Lung (tissue), 12 donors: ENCODE data around the gene GRAMD1C. TPM values are rescaled to one million over a fixed set of nuclear protein-coding genes. Genes with fewer than 3 reads are reported as not detected.
A peak's percentile ranks its signal among the peaks of the same experiment; 100 is the strongest.
"Not testable (repeated sequence)": the region's sequence is repeated elsewhere in the genome, so short reads cannot be mapped to it uniquely, and the experiment has no call there.

Experiments used
- ATAC-seq: fragments of 200-7000 bp; cut with Tn5 transposase; one replicate; pipeline ENCODE4 v1.9.1; 2020; ENCODE audit warnings: moderate number of reproducible peaks; ENCODE audit not compliant: insufficient read depth, low FRiP score
- DNase-seq, 3 donors: peaks; one replicate each; pipeline ENCODE4 v3.0.0-alpha.2; 2013 to 2017
- H3K27ac ChIP-seq, 2 donors: one replicate each; pipeline ENCODE4 v1.5.1; 2013; ENCODE audit warnings: mild to moderate bottlenecking in 2 of 2, moderate library complexity in 2 of 2, control low read depth in 1 of 2, inconsistent platforms in 1 of 2, low read depth in 1 of 2, low read length in 1 of 2
- H3K27me3 ChIP-seq, 3 donors: one replicate each; pipeline ENCODE4 v1.5.1; 2013; ENCODE audit warnings: low read length in 2 of 3; ENCODE audit not compliant: control insufficient read depth in 3 of 3, insufficient read depth in 3 of 3
- H3K36me3 ChIP-seq, 4 donors: one replicate each; pipeline ENCODE4 v1.5.1; 2013; ENCODE audit warnings: low read length in 4 of 4, mild to moderate bottlenecking in 1 of 4, moderate library complexity in 1 of 4; ENCODE audit not compliant: control insufficient read depth in 4 of 4, insufficient read depth in 4 of 4
- H3K4me1 ChIP-seq, 5 donors: one replicate each; pipeline ENCODE4 v1.5.1; 2013; ENCODE audit warnings: low read length in 5 of 5, mild to moderate bottlenecking in 2 of 5, moderate library complexity in 1 of 5; ENCODE audit not compliant: control insufficient read depth in 5 of 5, insufficient read depth in 5 of 5
- H3K4me3 ChIP-seq: one replicate; pipeline ENCODE4 v1.5.1; 2013; ENCODE audit warnings: mild to moderate bottlenecking, control low read depth, moderate library complexity
- H3K9ac ChIP-seq, 2 donors: one replicate each; pipeline ENCODE4 v1.5.1; 2013; ENCODE audit warnings: low read length in 2 of 2, control low read depth in 1 of 2; ENCODE audit not compliant: insufficient read depth in 1 of 2
- H3K9me3 ChIP-seq, 4 donors: one replicate each; pipeline ENCODE4 v1.5.1; 2013; ENCODE audit warnings: low read length in 3 of 4, mild to moderate bottlenecking in 1 of 4, moderate library complexity in 1 of 4; ENCODE audit not compliant: control insufficient read depth in 4 of 4, insufficient read depth in 3 of 4
- CTCF ChIP-seq: IDR thresholded peaks from 2 replicates; pipeline ENCODE4 v1.5.1; 2012; ENCODE audit warnings: mild to moderate bottlenecking; ENCODE audit errors: control extremely low read depth, extremely low read depth
- WGBS, 2 donors: extraction: QIAGEN DNeasy Blood & Tissue Kit; methylation state at CpG; one replicate each; pipeline ENCODE4 v1.1.7; 2013; 5-methylcytosine and 5-hydroxymethylcytosine counted together
- polyA plus RNA-seq, 2 donors: library from polyadenylated mRNA; stranded (reverse); fragments of 200-250 nt; gene quantifications; one replicate each; pipeline ENCODE4 v1.2.1, GENCODE V29; 2013
- total RNA-seq, 2 donors: library from RNA; depleted of rRNA in 1 of 2; stranded (reverse); fragments of >200 nt in 1 of 2; gene quantifications; one replicate each; pipeline ENCODE4 v1.2.1, GENCODE V29; 2014 to 2021
- donor health status: control.
- donor health status: control.
- donor health status: Bipolar disorder and iron deficiency.
- donor health status: healthy.
- donor health status: DM: yes; HTN: yes; CAD: no.

The GRAMD1C gene
- total and polyA plus RNA-seq, 4 donors = 4.4 to 12.9 (median 8.8) TPM

GRCh38 chr3:113847664-113848461, 9.3 kb downstream of the GRAMD1C start:
- H3K27ac ChIP-seq = peak overlapping the region in 1 of 2 donors; percentile 63

DNA sequence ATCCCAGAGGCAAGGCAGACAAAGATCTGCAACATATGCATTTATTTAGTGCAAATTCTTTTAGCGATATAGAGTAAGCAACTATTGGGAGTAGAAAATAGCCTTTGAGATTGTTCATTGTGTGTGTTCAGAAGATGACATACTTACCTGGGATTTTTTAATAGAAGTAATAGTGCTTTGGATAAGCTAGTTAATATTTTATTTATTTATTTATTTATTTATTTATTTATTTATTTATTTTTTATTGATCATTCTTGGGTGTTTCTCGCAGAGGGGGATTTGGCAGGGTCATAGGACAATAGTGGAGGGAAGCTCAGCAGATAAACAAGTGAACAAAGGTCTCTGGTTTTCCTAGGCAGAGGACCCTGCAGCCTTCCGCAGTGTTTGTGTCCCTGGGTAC, 10.5 kb downstream of the GRAMD1C start:
- not testable (repeated sequence) for H3K4me1 ChIP-seq, H3K4me3 ChIP-seq, H3K9me3 ChIP-seq, DNase-seq, ATAC-seq, H3K27ac ChIP-seq, H3K9ac ChIP-seq, H3K36me3 ChIP-seq, H3K27me3 ChIP-seq
- WGBS, 2 donors = 92 to 97% methylated on average over 2 to 3 of the region's 3 CpGs

More at GRCh38 chr3:113847664-113848461, 9.3 kb downstream of the GRAMD1C start:
- no peaks in the 10 kb centered on the region for H3K36me3 ChIP-seq
- no peak for DNase-seq
- no peaks in the 10 kb centered on the region for H3K4me1 ChIP-seq
- TF ChIP-seq CTCF = no peak
- no peaks in the 10 kb centered on the region for H3K27me3 ChIP-seq
- H3K4me3 ChIP-seq = no peak overlapping the region
- no peaks in the 10 kb centered on the region for H3K9me3 ChIP-seq
- ATAC-seq = peak; percentile 19
- WGBS, 2 donors = 77 to 89% methylated on average over 2 of the region's 2 CpGs
- no peak overlapping the region for H3K9ac ChIP-seq

DNA sequence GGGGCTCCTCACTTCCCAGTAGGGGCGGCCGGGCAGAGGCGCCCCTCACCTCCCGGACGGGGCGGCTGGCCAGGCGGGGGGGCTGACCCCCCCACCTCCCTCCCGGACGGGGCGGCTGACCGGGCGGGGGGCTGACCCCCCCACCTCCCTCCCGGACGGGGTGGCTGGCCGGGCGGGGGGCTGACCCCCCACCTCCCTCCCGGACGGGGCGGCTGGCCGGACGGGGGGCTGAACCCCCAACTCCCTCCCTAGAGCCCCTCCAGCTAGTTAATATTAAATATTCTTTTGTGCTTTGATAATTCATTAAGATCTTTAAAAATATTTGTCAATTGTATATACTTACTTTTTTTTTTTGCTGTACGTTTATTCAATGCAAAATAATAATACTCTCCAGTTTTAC, 11.3 kb downstream of the GRAMD1C start:
- not testable (repeated sequence) for DNase-seq

GRCh38 chr3:113850391-113850790, 11.8 kb downstream of the GRAMD1C start:
- not testable (repeated sequence) for DNase-seq, H3K9ac ChIP-seq, H3K36me3 ChIP-seq, H3K4me1 ChIP-seq, H3K4me3 ChIP-seq, H3K9me3 ChIP-seq, ATAC-seq, H3K27me3 ChIP-seq, H3K27ac ChIP-seq
- WGBS, 2 donors = 85 to 92% methylated on average over 9 of the region's 9 CpGs

More for the DNA sequence above, 11.3 kb downstream of the GRAMD1C start:
- H3K27me3 ChIP-seq, H3K9me3 ChIP-seq, ATAC-seq, H3K4me1 ChIP-seq, H3K27ac ChIP-seq, H3K4me3 ChIP-seq, H3K36me3 ChIP-seq, H3K9ac ChIP-seq: not testable (repeated sequence)
- WGBS, 2 donors = 95 to 97% methylated on average over 7 to 21 of the region's 22 CpGs

GRCh38 chr3:113852506-113852905, 13.9 kb downstream of the GRAMD1C start:
- Histone ChIP-seq H3K36me3 (no peaks in the 10 kb centered on the region), H3K27ac (no peak overlapping the region), H3K4me3 (no peak overlapping the region), H3K4me1 (no peaks in the 10 kb centered on the region), H3K9ac (no peak overlapping the region), H3K27me3 (no peaks in the 10 kb centered on the region), H3K9me3 (no peaks in the 10 kb centered on the region)
- ATAC-seq (no peak), DNase-seq (no peak)
- no peak for TF ChIP-seq CTCF
- WGBS, 2 donors = 79 to 93% methylated on average over 3 of the region's 3 CpGs
